HG03571 (cell line): ENCODE results near the gene LHPP.
"Not testable (repeated sequence)": the region's sequence is repeated elsewhere in the genome, so short reads cannot be mapped to it uniquely, and the experiment has no call there.

Experiments
- ATAC-seq: cut with Tn5 transposase; IDR thresholded peaks from one replicate; pipeline ENCODE4 v1.9.1; 2021; ENCODE audit not compliant: unreplicated experiment

LHPP gene

GRCh38 chr10:124535731-124536495, 74.3 kb downstream of the LHPP start:
- ATAC-seq: no peak

- no peak for ATAC-seq
Measured at GRCh38 chr10:124536496-124537050, 75.0 kb downstream of the LHPP start.

GRCh38 chr10:124537166-124537725, 75.6 kb downstream of the LHPP start:
- no peak for ATAC-seq

GRCh38 chr10:124537891-124538290, 76.3 kb downstream of the LHPP start:
- no peak for ATAC-seq

- no peak for ATAC-seq
Measured at GRCh38 chr10:124538706-124539105, 77.1 kb downstream of the LHPP start.

GRCh38 chr10:124539935-124540641, 78.5 kb downstream of the LHPP start:
- ATAC-seq: no peak

GRCh38 chr10:124541076-124541903, 79.7 kb downstream of the LHPP start:
- no peak for ATAC-seq

GRCh38 chr10:124542336-124542735, 80.7 kb downstream of the LHPP start:
- no peak for ATAC-seq

GRCh38 chr10:124543146-124543545, 81.5 kb downstream of the LHPP start:
- no peak for ATAC-seq

- no peak for ATAC-seq
Measured at GRCh38 chr10:124543971-124544370, 82.3 kb downstream of the LHPP start.

GRCh38 chr10:124544711-124545110, 83.1 kb downstream of the LHPP start:
- ATAC-seq: no peak

- no peak for ATAC-seq
Measured at GRCh38 chr10:124545351-124546054, 83.9 kb downstream of the LHPP start.

- no peak for ATAC-seq
Measured at GRCh38 chr10:124546055-124546369, 84.4 kb downstream of the LHPP start.

GRCh38 chr10:124546957-124547646, 85.5 kb downstream of the LHPP start:
- ATAC-seq: no peak

- no peak for ATAC-seq
Measured at GRCh38 chr10:124547647-124548168, 86.1 kb downstream of the LHPP start.

- not testable (repeated sequence) for ATAC-seq
Measured at GRCh38 chr10:124549171-124549570, 87.5 kb downstream of the LHPP start.

- ATAC-seq: no peak
Measured at GRCh38 chr10:124550293-124551034, 88.8 kb downstream of the LHPP start.

- no peak for ATAC-seq
Measured at GRCh38 chr10:124551097-124551496, 89.5 kb downstream of the LHPP start.

- ATAC-seq: no peak
Measured at GRCh38 chr10:124551755-124552154, 90.1 kb downstream of the LHPP start.
